ENCODE results near the gene LRRC8C.

Gene LRRC8C
- total RNA-seq, result 2.5 to 51.4 (median 24.7) reads per million in 17 experiments

GRCh38 chr1:89632657-89633247 lies at the start of gene LRRC8C:
Gene LRRC8C, plus strand, starts transcription at chr1:89633120. Its CDS starts 53,354 bp downstream, at chr1:89686474.
- DNase-seq, result peak; percentile 88 to 96 (median 93)

GRCh38 chr1:89584211-89584610 lies 48.7 kb upstream of the LRRC8C start:
- DNase-seq, result no peak

- DNase-seq, result no peak
These were observed 48.1 kb upstream of the LRRC8C start for GRCh38 chr1:89584781-89585180.

GRCh38 chr1:89587729-89588161 lies 45.2 kb upstream of the LRRC8C start:
- DNase-seq, result no peak

GRCh38 chr1:89588480-89588879 lies 44.4 kb upstream of the LRRC8C start:
- no peak for DNase-seq

GRCh38 chr1:89589515-89589914 lies 43.4 kb upstream of the LRRC8C start:
- DNase-seq, result no peak

GRCh38 chr1:89590341-89591080 lies 42.4 kb upstream of the LRRC8C start:
- DNase-seq, result no peak

GRCh38 chr1:89592861-89593302 lies 40.0 kb upstream of the LRRC8C start:
- peak; percentile 38 to 75 (median 60) for DNase-seq

GRCh38 chr1:89594096-89594740 lies 38.7 kb upstream of the LRRC8C start:
- no peak for DNase-seq

- DNase-seq, result no peak
These were observed 36.2 kb upstream of the LRRC8C start for GRCh38 chr1:89596698-89597097.

GRCh38 chr1:89598450-89599331 lies 34.2 kb upstream of the LRRC8C start:
- DNase-seq, result peak; percentile 19 to 62 (median 56)

- no peak for DNase-seq
These were observed 33.6 kb upstream of the LRRC8C start for GRCh38 chr1:89599332-89599630.

GRCh38 chr1:89600451-89601224 lies 32.3 kb upstream of the LRRC8C start:
- peak in 3 of 4 experiments; percentile 8 to 41 (median 40) for DNase-seq

GRCh38 chr1:89602871-89603404 lies 30.0 kb upstream of the LRRC8C start:
- no peak for DNase-seq

- peak in 1 of 4 experiments; percentile 9 for DNase-seq
These were observed 29.1 kb upstream of the LRRC8C start for GRCh38 chr1:89603651-89604413.

GRCh38 chr1:89604414-89604735 lies 28.5 kb upstream of the LRRC8C start:
- DNase-seq, result no peak

- peak; percentile 25 to 57 (median 50) for DNase-seq
These were observed 27.2 kb upstream of the LRRC8C start for GRCh38 chr1:89605692-89606091.

GRCh38 chr1:89606227-89606980 lies 26.5 kb upstream of the LRRC8C start:
- DNase-seq, result no peak

GRCh38 chr1:89607156-89607555 lies 25.8 kb upstream of the LRRC8C start:
- DNase-seq, result no peak
